ENCODE data around the gene COL7A1. TPM values are rescaled to one million over a fixed set of nuclear protein-coding genes. Genes with fewer than 3 reads are reported as not detected.
"Not testable (repeated sequence)": the region's sequence is repeated elsewhere in the genome, so short reads cannot be mapped to it uniquely, and the experiment has no call there.

The COL7A1 gene
- total RNA-seq, 1 experiment from 2014 or later, result 33.1 TPM

- DNase-seq (ENCODE audit: low read depth), result peak; percentile 58
Measured at GRCh38 chr3:48543271-48543866, 51.8 kb downstream of the COL7A1 start.

- DNase-seq (ENCODE audit: low read depth), result no peak
Measured at GRCh38 chr3:48538451-48538850, 56.7 kb downstream of the COL7A1 start.

- DNase-seq (ENCODE audit: low read depth), result no peak
Measured at GRCh38 chr3:48536785-48537184, 58.3 kb downstream of the COL7A1 start.

- DNase-seq (ENCODE audit: low read depth), result no peak
Measured at GRCh38 chr3:48536116-48536515, 59.0 kb downstream of the COL7A1 start.

- DNase-seq (ENCODE audit: low read depth), result no peak
Measured at GRCh38 chr3:48535578-48535977, 59.6 kb downstream of the COL7A1 start.

GRCh38 chr3:48532977-48533337, 62.2 kb downstream of the COL7A1 start:
- DNase-seq (ENCODE audit: low read depth), result no peak

- DNase-seq (ENCODE audit: low read depth), result no peak
Measured at GRCh38 chr3:48532271-48532976, 62.7 kb downstream of the COL7A1 start.

GRCh38 chr3:48530701-48531100, 64.4 kb downstream of the COL7A1 start:
- not testable (repeated sequence) for DNase-seq (ENCODE audit: low read depth)

- no peak for DNase-seq (ENCODE audit: low read depth)
Measured at GRCh38 chr3:48528754-48529153, 66.4 kb downstream of the COL7A1 start.

- DNase-seq (ENCODE audit: low read depth), result no peak
Measured at GRCh38 chr3:48528048-48528447, 67.1 kb downstream of the COL7A1 start.

GRCh38 chr3:48524970-48525369, 70.2 kb downstream of the COL7A1 start:
- no peak for DNase-seq (ENCODE audit: low read depth)

- no peak for DNase-seq (ENCODE audit: low read depth)
Measured at GRCh38 chr3:48521635-48522034, 73.5 kb downstream of the COL7A1 start.

- no peak for DNase-seq (ENCODE audit: low read depth)
Measured at GRCh38 chr3:48519277-48519643, 75.9 kb downstream of the COL7A1 start.

- no peak for DNase-seq (ENCODE audit: low read depth)
Measured at GRCh38 chr3:48518638-48519276, 76.4 kb downstream of the COL7A1 start.

GRCh38 chr3:48518069-48518468, 77.1 kb downstream of the COL7A1 start:
- no peak for DNase-seq (ENCODE audit: low read depth)

GRCh38 chr3:48516571-48516970, 78.6 kb downstream of the COL7A1 start:
- no peak for DNase-seq (ENCODE audit: low read depth)

GRCh38 chr3:48514431-48515227, 80.5 kb downstream of the COL7A1 start:
- no peak for DNase-seq (ENCODE audit: low read depth)

Other genes starting within 250 kb of the COL7A1 start
- gene FBXW12, start 223.1 kb downstream of the COL7A1 start, total RNA-seq (2014; rRNA removed; shearing (Covaris generic)), result not detected in 2 replicates
- 4.1 and 8.9 TPM in 2 replicates for gene PLXNB1, start 165.2 kb downstream of the COL7A1 start, total RNA-seq (2014; rRNA removed; shearing (Covaris generic))
- gene CCDC51, start 155.2 kb downstream of the COL7A1 start, total RNA-seq (2014; rRNA removed; shearing (Covaris generic)), result 10.6 and 11.0 TPM in 2 replicates
- gene TMA7, start 155.1 kb downstream of the COL7A1 start, total RNA-seq (2014; rRNA removed; shearing (Covaris generic)), result 479 and 535 TPM in 2 replicates
- 4.9 and 7.2 TPM in 2 replicates for gene ATRIP, start 148.6 kb downstream of the COL7A1 start, total RNA-seq (2014; rRNA removed; shearing (Covaris generic))
- 282 and 311 TPM in 2 replicates for gene SHISA5, start 91.2 kb downstream of the COL7A1 start, total RNA-seq (2014; rRNA removed; shearing (Covaris generic))
- gene PFKFB4, start 38.5 kb downstream of the COL7A1 start, total RNA-seq (2014; rRNA removed; shearing (Covaris generic)), result 19.5 and 31.0 TPM in 2 replicates
- gene UCN2, start 31.5 kb downstream of the COL7A1 start, total RNA-seq (2014; rRNA removed; shearing (Covaris generic)), result 0.17 and 2.7 TPM in 2 replicates
- 147 and 314 TPM in 2 replicates for gene UQCRC1, start 14.3 kb upstream of the COL7A1 start, total RNA-seq (2014; rRNA removed; shearing (Covaris generic))
- not detected in 2 replicates for gene TMEM89, start 26.4 kb upstream of the COL7A1 start, total RNA-seq (2014; rRNA removed; shearing (Covaris generic))
- 15.2 and 21.3 TPM in 2 replicates for gene SLC26A6, start 40.1 kb upstream of the COL7A1 start, total RNA-seq (2014; rRNA removed; shearing (Covaris generic))
- gene CELSR3, start 67.6 kb upstream of the COL7A1 start, total RNA-seq (2014; rRNA removed; shearing (Covaris generic)), result 3.8 and 5.2 TPM in 2 replicates
- 34.2 and 35.4 TPM in 2 replicates for gene NCKIPSD, start 90.6 kb upstream of the COL7A1 start, total RNA-seq (2014; rRNA removed; shearing (Covaris generic))
- gene IP6K2, start 121.9 kb upstream of the COL7A1 start, total RNA-seq (2014; rRNA removed; shearing (Covaris generic)), result 54.1 and 99.4 TPM in 2 replicates